SK-N-MC (cell line): Measurements from ENCODE around the gene GSAP.

Experiments
- EZH2 ChIP-seq: fragments of 200-600 bp; sonication (generic); IDR thresholded peaks from one replicate; pipeline ENCODE4 v1.6.1; 2017; ENCODE audit warnings: antibody characterized with exemption
- FOXP2 ChIP-seq: optimal IDR thresholded peaks from 2 replicates; pipeline ENCODE3; 2011; ENCODE audit warnings: mild to moderate bottlenecking, moderate library complexity; ENCODE audit not compliant: insufficient read depth; ENCODE audit errors: extremely low read length, control extremely low read depth
- POLR2AphosphoS5 ChIP-seq: IDR thresholded peaks from 2 replicates; pipeline ENCODE4 v1.6.1; 2012; ENCODE audit warnings: mild to moderate bottlenecking, low read depth, low read length, borderline replicate concordance

DNA sequence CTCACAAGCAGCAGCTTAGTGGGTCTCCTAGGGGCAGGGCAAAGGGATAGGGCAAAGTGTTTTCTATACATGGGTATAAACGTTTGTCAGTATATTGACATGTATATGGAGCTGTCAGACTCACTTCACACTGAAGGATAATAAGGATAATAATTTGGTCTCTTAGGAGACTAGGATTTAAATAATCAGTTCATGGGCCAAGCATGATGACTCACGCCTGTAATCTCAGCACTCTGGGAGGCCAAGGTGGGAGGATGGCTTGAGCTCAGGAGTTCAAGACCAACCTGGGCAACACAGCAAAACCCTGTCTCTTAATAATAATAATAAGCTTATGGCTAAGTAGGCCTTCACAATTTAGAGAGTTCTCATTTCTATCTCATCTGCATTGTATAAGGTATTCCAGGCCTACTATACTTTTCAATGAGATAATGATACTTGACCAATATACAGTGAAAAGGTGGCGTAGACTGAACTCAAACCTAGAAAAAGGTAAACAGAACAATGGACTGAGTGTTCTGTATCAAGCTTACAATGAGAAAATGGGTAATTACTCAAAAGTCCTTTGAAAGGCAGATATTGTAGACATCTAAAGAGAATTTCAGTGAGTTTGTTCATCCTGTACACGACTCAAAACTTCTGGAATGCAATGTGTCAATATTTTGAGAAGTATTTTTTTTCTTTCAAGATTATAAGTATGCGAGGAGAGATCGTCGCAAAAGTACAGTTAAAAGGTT, 7.0 kb downstream of the GSAP start:
- TF ChIP-seq FOXP2 (no peak), EZH2 (no peak), POLR2AphosphoS5 (no peak)
